Left renal pelvis (tissue), 4 donors: ENCODE data around the gene CGRRF1. TPM values are rescaled to one million over a fixed set of nuclear protein-coding genes. Genes with fewer than 3 reads are reported as not detected.

ENCODE experiments used
- DNase-seq, 4 donors: peaks; one replicate each; pipeline ENCODE4 v3.0.0-alpha.2; 2013; ENCODE audit warnings: low read depth in 4 of 4, low spot score in 3 of 4
- polyA plus RNA-seq, 4 donors: library from polyadenylated mRNA; unstranded; fragments of 120-200 nt; gene quantifications; one replicate each; pipeline ENCODE4 v1.2.1, GENCODE V29; 2013; ENCODE audit not compliant: insufficient read length in 4 of 4

Gene CGRRF1
- polyA plus RNA-seq, 4 donors: 31.8 to 38.9 (median 34.6) TPM

DNA sequence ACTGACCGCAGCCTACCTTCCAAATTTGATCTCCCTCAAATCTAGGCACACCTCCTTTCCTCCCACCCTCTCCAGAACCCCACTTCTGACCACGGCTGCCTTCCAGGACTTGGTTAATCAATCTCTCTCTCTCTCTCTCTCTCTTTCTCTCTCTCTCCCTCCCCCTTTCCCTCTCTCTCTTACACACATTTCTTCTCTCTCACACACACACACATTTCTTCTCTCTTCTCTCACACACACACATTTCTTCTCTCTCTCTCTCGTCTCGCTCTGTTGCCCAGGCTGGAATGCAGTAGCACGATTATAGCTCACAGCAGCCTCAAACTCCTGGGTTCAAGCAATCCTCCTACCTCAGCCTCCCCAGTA lies 20.4 kb upstream of the CGRRF1 start:
- DNase-seq: no peak

- DNase-seq: no peak
Measured at GRCh38 chr14:54489731-54490444, 19.8 kb upstream of the CGRRF1 start.

- no peak for DNase-seq
Measured at GRCh38 chr14:54490445-54491175, 19.1 kb upstream of the CGRRF1 start.

- DNase-seq: no peak
Measured at GRCh38 chr14:54493293-54493692, 16.4 kb upstream of the CGRRF1 start.

DNA sequence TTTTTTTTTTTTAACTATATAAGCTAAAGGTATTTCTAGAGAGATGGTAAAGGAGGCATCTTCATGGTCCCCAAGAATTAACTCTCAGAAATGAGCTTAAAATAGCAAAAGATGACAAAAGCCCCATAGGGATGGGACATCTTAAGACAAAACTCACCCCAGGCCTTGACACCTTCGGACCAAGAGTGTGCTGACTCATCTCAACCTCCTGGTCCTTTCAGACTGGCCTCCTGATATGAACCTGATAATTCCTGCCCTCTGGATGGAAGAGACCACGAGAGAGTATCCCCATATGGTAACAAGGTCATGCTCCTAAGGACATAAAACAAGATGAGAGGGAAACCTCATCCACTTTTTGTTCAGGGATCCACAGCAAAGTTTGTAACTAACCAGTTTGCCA lies 12.5 kb upstream of the CGRRF1 start:
- no peak for DNase-seq

- DNase-seq: no peak
Measured at GRCh38 chr14:54498095-54498531, 11.6 kb upstream of the CGRRF1 start.

DNA sequence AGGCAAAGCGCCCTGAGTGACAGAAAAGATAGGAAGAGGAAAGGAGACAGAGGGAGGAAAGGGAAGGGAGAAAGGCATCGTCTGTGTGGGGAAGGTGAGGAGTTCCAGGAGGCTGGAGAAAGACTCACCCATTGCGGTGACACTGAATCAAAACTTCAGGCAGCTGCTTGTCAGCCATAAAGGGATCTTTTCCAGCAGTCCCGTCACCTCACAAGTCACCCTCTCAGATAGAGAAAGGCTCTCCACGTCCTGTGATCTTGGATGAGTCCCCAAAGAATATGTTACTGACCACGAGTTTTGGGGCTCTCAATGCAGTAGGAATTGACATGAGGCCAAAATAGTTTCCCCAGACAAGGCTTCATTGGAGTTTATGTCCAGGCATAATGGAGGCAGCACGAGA lies 11.1 kb upstream of the CGRRF1 start:
- DNase-seq: no peak

- no peak for DNase-seq
Measured at GRCh38 chr14:54500744-54501143, 9.0 kb upstream of the CGRRF1 start.

- no peak for DNase-seq
Measured at GRCh38 chr14:54501480-54501879, 8.2 kb upstream of the CGRRF1 start.

DNA sequence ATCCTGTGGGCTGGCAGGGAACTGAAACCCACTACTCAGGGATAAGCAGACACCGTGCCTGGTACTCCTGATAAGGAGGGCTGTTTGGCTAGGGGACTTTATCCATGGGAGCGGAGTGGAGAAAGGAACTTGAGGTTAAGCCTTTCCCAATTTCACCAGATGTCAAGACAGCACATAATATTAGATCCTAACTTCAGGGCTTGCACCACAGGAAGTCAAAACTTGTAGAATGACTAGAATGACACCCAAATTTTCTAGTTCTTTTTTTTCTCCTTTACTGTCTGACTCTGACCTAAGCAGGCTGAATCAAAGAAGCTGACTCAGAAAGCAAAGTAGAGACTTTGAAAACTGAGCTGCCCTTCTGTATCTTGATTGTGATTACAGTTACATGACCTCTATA lies 7.1 kb upstream of the CGRRF1 start:
- no peak for DNase-seq

- DNase-seq: no peak
Measured at GRCh38 chr14:54503486-54503885, 6.2 kb upstream of the CGRRF1 start.

DNA sequence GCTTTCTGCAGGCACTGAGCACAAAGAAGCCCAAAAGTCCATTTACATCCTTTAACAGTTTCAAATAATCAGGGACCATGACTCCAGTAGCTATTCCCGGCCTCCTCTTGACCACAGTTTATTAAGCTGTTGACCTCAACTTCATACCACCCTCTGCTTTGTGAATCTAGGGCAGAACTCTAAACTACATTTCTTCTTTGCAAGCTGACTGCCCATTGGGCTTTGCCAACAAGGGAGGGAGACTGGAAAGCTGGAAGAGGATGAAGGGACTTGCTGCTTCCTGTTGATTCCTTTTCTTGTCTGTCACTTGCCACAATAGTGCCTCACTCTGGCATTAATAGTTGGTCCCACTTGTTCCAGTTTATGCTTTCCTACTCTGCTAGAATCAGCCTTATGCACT lies 2.7 kb downstream of the CGRRF1 start:
- DNase-seq: no peak

- DNase-seq: no peak
Measured at GRCh38 chr14:54515670-54516069, 6.0 kb downstream of the CGRRF1 start.

GRCh38 chr14:54516709-54517108 lies 7.0 kb downstream of the CGRRF1 start:
- no peak for DNase-seq

DNA sequence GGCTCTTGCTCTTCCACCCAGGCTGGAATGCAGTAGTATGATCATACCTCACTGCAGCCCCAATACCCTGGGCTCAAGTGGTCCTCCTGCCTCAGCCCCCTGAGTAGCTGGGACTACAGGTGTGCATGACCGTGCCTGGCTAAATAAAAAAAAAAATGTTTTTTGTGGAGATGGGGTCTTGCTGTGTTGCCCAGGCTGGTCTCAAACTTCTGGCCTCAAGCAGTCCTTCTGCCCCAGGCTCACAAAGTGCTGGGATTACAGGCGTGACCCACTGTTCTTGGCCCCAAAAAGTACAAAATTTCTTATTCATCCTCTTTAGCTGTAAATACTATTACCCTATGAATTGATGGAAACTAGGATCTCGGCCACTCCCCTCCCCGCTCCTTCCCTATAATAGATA lies 14.7 kb downstream of the CGRRF1 start:
- no peak for DNase-seq

DNA sequence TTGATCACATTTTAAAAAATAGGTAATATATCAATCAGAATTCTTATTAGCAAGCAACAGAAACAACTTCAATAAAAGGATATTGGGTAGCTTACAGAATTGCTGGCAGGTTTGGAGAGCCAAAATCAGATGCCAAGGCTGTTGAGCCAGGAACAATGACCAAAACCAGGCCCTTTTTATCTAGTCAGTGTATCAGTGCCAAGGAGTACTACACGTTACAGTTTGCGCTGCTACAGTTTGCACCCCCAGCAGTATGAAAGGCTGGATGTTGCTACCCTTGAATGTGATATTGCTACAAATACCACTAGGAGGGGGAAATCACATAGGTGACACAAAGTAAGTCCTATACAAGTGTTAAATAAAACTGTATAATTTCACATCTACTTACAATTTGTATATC lies 19.3 kb downstream of the CGRRF1 start:
- DNase-seq: no peak

- no peak for DNase-seq
Measured at GRCh38 chr14:54529811-54530210, 20.1 kb downstream of the CGRRF1 start.

- no peak for DNase-seq
Measured at GRCh38 chr14:54532111-54533012, 22.7 kb downstream of the CGRRF1 start.

- DNase-seq: no peak
Measured at GRCh38 chr14:54533100-54533499, 23.4 kb downstream of the CGRRF1 start.

DNA sequence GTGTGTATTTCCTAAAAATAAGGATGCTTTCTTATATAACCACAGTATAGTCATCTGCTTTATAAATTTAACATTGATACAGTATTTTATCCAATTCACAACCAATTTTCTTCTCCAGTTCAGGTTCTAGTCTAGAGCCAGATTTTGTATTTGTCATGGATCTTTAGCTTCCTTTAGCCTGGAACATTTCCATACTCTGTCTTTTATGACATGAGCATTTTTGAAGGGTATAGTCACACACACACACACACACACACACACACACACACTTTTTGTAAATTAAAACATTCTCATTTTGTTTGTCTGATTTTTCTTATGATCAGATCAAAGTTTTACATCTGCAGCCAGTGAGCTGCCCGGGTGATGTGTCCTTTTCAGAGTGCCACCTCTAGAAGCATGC lies 25.4 kb downstream of the CGRRF1 start:
- DNase-seq: no peak

DNA sequence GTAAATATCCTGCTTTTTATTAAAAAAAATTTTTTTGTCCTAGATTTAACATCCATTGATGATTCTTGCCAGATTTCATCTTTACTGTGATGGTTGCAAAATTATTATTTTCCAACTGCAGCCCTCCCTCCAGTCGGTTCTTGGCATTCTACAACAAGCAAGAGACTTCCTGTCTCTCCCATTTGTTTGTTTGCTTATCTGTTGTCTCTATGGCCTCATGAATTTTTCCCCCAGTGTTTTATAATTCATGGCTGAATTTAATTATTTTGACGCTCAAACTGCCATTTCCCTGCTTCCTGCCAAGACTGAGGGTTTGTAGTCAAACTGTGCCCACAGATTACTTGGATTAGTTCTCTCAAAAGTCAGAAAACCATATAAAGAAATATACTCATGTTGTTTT lies 25.9 kb downstream of the CGRRF1 start:
- no peak for DNase-seq
